ENCODE results near the gene ZEB1.
"Not testable (repeated sequence)": the region's sequence is repeated elsewhere in the genome, so short reads cannot be mapped to it uniquely, and the experiment has no call there.

The ZEB1 gene

DNA sequence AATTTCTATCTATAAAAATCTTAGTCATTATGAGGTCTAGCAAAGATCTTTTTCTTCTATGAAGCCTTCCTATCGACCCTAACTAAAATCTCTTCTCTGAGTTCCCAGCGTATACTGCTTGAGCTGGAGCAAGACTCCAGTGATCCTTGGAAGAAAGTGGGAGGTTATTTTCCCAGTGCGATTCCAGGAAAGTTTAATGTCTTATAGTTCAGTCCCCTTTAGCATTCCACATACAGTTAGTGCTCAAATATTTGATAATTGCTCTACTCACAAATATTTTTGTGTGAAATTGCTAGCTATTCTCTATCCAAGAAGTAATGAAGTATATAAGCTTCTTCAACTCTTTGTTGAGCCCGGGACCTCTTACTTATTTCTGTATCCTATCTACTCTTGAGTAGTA is 47.7 kb downstream of the ZEB1 start:
- DNase-seq (ENCODE audit: low spot score): no peak

GRCh38 chr10:31368724-31369123 is 49.7 kb downstream of the ZEB1 start:
- DNase-seq (ENCODE audit: low spot score): no peak

DNA sequence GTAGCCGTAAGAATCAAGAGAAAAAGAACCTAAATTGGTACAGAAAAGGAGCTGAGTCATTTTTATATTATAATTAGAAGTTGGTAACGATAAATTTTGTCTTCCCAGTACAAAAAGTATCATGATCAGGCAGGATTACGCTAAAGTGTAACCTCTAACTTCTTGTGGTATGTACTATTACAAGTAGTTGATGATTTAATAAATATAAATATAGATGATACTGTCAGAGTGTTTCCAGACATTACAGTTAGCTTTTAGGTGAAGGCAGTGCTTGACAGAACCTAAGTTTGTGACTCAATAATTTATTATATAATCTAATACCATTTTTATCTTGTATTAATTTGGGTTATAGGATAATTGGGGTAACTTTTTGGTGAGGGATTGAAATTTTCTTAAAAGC is 53.4 kb downstream of the ZEB1 start:
- DNase-seq (ENCODE audit: low spot score): no peak

DNA sequence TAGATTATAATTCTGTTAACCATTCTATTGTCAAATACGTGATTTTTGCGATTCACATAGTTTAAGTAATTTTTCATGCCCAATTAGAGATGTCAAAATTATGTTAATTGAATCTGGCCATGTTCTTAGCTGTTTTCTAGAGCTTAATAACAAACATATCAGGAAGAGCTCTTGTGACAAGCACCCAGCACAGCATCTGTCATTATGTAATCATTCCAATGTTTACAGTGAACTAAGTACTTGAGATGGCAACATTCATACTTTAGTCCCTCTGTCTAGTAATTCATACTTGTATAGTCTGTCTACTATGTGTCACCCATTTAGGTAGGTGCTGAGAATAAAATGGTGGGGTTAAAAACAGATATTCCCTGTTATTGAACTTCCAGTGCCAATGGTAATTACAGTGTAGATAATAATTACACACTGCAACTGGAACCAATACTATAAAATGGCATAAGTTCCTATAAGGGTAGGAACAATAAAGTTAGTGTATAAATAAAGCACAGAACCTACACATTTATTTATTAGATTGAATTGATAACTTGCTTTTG is 55.2 kb downstream of the ZEB1 start:
- DNase-seq (ENCODE audit: low spot score): no peak

- no peak for DNase-seq (ENCODE audit: low spot score)
Observed at GRCh38 chr10:31381171-31381570, 62.2 kb downstream of the ZEB1 start.

- no peak for DNase-seq (ENCODE audit: low spot score)
Observed at GRCh38 chr10:31381766-31382316, 62.8 kb downstream of the ZEB1 start.

DNA sequence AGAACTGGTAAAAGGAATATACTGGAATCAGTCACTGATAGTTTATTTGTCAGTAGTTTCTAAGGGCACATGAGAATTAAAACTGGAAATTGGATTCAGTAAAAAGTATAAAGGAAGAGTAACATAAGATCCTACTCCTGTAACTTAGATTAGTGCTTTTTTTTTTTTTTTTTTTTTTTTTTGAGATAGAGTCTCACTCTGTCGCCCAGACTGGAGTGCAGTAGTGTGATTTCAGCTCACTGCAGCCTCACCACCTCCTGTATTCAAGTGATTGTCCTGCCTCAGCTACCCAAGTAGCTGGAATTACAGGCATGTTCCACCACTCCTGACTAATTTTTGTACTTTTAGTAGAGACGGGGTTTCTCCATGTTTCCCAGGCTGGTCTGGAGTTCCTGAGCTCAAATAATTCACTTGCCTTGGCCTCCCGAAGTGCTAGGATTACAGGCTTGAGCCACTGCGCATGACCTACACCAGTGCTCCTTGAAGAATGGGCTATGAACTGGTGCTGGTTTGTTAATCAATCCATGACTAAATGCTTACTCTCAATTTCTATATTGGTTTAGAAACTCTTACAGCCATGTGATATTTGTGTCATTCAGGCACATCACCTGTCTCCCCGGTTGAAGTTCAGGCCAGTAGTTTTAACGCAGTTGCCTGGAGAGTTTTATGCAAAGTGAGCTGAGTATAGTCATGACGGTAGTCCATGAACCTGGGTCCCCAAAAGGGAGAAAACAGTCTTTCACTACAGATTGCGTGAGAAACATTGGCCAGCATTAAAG is 65.0 kb downstream of the ZEB1 start:
- DNase-seq (ENCODE audit: low spot score): no peak

DNA sequence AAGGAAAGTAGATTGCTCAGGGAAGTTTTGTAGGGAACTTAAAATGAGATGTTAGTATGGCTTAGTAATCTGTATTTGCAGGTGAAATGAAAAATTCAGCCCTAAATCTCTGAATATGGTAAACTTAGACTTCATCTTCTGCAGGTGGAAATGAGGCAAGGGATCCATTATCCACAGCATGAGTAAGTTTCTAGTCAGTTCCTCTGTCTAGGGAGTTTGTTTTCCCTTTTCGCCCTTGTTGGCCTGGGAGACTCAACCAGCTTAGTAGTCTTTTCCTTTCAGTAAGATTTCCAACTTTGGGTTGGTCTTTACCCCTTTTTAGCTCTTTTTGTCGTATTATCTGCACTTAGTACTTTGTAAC is 65.6 kb downstream of the ZEB1 start:
- no peak for DNase-seq (ENCODE audit: low spot score)

- DNase-seq (ENCODE audit: low spot score): no peak
Observed at GRCh38 chr10:31390804-31391203, 71.8 kb downstream of the ZEB1 start.

DNA sequence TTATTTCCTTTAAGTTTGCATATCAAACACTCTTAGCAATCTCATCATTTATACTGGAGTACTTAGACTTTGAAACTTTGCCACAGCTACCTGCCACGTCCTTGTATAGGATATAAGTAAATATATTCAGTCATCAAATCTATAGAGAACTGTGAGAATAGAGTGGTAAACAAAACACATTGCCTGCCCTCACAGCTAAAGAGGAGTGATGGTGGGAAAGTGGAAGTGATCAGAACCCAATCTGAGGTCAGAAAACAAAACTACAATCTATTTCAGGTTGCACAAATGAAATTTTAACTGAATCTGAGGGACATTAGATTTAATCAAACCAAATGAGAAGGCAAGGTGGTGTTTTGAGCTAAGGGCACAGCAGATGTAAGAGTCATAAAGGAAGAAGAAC is 74.8 kb downstream of the ZEB1 start:
- DNase-seq (ENCODE audit: low spot score): no peak

- no peak for DNase-seq (ENCODE audit: low spot score)
Observed at GRCh38 chr10:31395695-31396094, 76.7 kb downstream of the ZEB1 start.

GRCh38 chr10:31396376-31396775 is 77.4 kb downstream of the ZEB1 start:
- DNase-seq (ENCODE audit: low spot score): no peak

DNA sequence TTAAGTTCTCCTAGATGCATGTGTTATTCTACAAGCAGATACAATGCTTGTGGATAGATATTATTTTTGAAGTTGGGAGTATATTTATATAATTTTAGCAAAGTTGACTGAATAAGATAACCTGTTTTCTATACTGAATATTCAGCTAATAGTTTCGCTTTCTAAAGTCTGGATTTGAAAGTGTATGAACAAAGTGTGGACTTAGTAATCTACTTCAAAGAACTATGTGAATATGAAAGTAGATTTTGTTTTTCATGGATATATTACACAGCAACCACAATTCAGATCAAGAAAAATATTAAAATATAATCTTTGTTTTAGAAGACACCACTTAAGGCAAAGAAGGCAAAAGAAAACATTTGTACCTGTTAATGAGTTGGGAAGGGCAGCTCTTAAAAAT is 78.8 kb downstream of the ZEB1 start:
- no peak for DNase-seq (ENCODE audit: low spot score)

GRCh38 chr10:31399171-31399570 is 80.2 kb downstream of the ZEB1 start:
- no peak for DNase-seq (ENCODE audit: low spot score)

DNA sequence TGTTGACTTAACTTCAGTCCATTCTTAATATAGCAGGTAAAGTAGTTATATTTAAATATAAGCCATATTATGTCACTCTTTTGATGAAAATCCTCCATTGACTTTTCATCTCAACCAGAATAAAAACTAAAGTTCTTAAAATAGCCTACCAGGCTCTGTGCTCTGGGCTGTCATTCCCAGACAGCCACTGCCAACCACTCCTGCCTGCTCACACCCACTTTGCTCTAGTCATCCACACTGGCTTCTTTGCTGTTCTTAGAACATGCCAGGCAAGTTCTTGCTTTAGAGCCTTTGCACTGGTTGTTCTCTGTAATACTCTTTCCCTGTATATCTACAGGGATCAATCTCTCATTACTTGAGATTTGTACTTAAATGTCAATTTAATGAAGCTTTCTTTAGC is 80.6 kb downstream of the ZEB1 start:
- DNase-seq (ENCODE audit: low spot score): no peak

DNA sequence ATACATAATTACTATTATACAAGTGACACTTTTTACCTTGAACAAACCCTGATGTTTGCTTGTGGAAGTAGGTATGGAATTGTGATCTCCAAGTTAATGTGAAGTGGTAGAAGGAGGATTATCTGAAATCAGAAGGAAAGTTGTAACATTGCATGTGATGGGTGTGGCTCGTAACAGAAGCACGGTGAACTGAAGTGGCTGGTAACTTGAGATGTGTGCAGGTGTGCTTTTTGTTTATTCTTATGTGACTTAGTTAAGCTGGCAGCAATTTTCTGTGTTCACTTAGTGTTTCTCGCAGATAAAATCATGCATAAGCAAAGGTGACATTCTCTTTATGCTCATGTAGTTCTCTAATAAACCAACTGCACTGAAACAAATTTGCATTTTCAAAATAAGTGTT is 82.3 kb downstream of the ZEB1 start:
- no peak for DNase-seq (ENCODE audit: low spot score)

GRCh38 chr10:31404640-31405039 is 85.6 kb downstream of the ZEB1 start:
- DNase-seq (ENCODE audit: low spot score): no peak

DNA sequence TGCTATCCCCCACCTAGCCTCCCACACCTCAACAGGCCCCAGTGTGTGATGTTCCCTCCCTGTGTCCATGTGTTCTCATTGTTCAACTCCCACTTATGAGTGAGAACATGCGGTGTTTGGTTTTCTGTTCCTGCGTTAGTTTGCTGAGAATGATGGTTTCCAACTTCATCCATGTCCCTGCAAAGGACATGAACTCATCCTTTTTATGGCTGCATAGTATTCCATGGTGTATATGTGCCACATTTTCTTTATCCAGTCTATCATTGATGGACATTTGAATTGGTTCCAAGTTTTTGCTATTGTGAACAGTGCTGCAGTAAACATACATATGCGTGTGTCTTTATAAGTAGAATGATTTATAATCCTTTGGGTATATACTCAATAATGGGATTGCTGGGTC is 86.8 kb downstream of the ZEB1 start:
- DNase-seq (ENCODE audit: low spot score): not testable (repeated sequence)

GRCh38 chr10:31412397-31412796 is 93.4 kb downstream of the ZEB1 start:
- not testable (repeated sequence) for DNase-seq (ENCODE audit: low spot score)

DNA sequence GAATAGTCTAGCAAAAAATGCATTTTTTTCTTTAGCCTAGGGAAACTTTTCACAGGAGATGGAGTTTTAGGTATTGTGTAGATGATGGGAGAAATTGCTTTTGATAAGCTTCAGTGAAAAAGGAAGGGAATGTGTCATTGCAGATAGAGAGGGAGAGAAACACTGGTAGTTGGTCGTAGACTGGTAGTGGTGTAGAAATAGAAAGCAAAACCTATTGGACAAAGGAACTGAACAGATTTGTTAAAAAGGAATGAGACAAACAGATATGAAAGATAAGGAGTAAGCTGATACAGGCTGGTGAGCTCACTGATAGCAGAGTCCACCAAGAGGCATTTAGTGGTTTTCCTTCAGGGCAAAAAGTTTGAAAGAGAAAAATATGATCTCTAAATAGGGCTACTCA is 94.3 kb downstream of the ZEB1 start:
- no peak for DNase-seq (ENCODE audit: low spot score)

GRCh38 chr10:31418481-31418880 is 99.5 kb downstream of the ZEB1 start:
- DNase-seq (ENCODE audit: low spot score): no peak

- no peak for DNase-seq (ENCODE audit: low spot score)
Observed at GRCh38 chr10:31419394-31420063, 100.5 kb downstream of the ZEB1 start.

- no peak for DNase-seq (ENCODE audit: low spot score)
Observed at GRCh38 chr10:31421322-31421721, 102.3 kb downstream of the ZEB1 start.

All from CD4-positive, alpha-beta T cell treated with Interleukin-6 at 100 ng/mL for 8 hours (primary cell).